HG03460 (cell line): ENCODE measurements around the gene PCCA.
"Not testable (repeated sequence)": the region's sequence is repeated elsewhere in the genome, so short reads cannot be mapped to it uniquely, and the experiment has no call there.

Source experiments
- ATAC-seq: cut with Tn5 transposase; IDR thresholded peaks from one replicate; pipeline ENCODE4 v1.9.1; 2021; ENCODE audit not compliant: unreplicated experiment

Gene PCCA

GRCh38 chr13:100300243-100300642 lies 211.3 kb downstream of the PCCA start:
- no peak for ATAC-seq

- no peak for ATAC-seq
These were observed 211.8 kb downstream of the PCCA start for GRCh38 chr13:100300708-100301107.

- no peak for ATAC-seq
These were observed 212.5 kb downstream of the PCCA start for GRCh38 chr13:100301418-100301817.

- no peak for ATAC-seq
These were observed 213.5 kb downstream of the PCCA start for GRCh38 chr13:100302391-100302790.

- ATAC-seq: no peak
These were observed 215.3 kb downstream of the PCCA start for GRCh38 chr13:100304229-100304628.

GRCh38 chr13:100305398-100305797 lies 216.5 kb downstream of the PCCA start:
- ATAC-seq: no peak

GRCh38 chr13:100306030-100306429 lies 217.1 kb downstream of the PCCA start:
- ATAC-seq: no peak

GRCh38 chr13:100306434-100306999 lies 217.6 kb downstream of the PCCA start:
- no peak for ATAC-seq

GRCh38 chr13:100314132-100314910 lies 225.4 kb downstream of the PCCA start:
- ATAC-seq: no peak

- no peak for ATAC-seq
These were observed 226.6 kb downstream of the PCCA start for GRCh38 chr13:100315522-100315921.

- not testable (repeated sequence) for ATAC-seq
These were observed 229.6 kb downstream of the PCCA start for GRCh38 chr13:100318473-100318872.

GRCh38 chr13:100323937-100324336 lies 235.0 kb downstream of the PCCA start:
- no peak for ATAC-seq

- ATAC-seq: no peak
These were observed 241.8 kb downstream of the PCCA start for GRCh38 chr13:100330662-100331061.

- no peak for ATAC-seq
These were observed 244.2 kb downstream of the PCCA start for GRCh38 chr13:100333141-100333540.

GRCh38 chr13:100334214-100334613 lies 245.3 kb downstream of the PCCA start:
- ATAC-seq: no peak

GRCh38 chr13:100336795-100337516 lies 248.1 kb downstream of the PCCA start:
- ATAC-seq: no peak

GRCh38 chr13:100338275-100338674 lies 249.4 kb downstream of the PCCA start:
- no peak for ATAC-seq

- ATAC-seq: no peak
These were observed 250.6 kb downstream of the PCCA start for GRCh38 chr13:100339411-100339940.

- ATAC-seq: no peak
These were observed 252.0 kb downstream of the PCCA start for GRCh38 chr13:100340865-100341264.

- ATAC-seq: no peak
These were observed 252.4 kb downstream of the PCCA start for GRCh38 chr13:100341327-100341726.

GRCh38 chr13:100344544-100344943 lies 255.7 kb downstream of the PCCA start:
- no peak for ATAC-seq

GRCh38 chr13:100347968-100348367 lies 259.1 kb downstream of the PCCA start:
- no peak for ATAC-seq
